ENCODE results near the gene GRM7.
"Not testable (repeated sequence)": the region's sequence is repeated elsewhere in the genome, so short reads cannot be mapped to it uniquely, and the experiment has no call there.

GRM7 gene

DNA sequence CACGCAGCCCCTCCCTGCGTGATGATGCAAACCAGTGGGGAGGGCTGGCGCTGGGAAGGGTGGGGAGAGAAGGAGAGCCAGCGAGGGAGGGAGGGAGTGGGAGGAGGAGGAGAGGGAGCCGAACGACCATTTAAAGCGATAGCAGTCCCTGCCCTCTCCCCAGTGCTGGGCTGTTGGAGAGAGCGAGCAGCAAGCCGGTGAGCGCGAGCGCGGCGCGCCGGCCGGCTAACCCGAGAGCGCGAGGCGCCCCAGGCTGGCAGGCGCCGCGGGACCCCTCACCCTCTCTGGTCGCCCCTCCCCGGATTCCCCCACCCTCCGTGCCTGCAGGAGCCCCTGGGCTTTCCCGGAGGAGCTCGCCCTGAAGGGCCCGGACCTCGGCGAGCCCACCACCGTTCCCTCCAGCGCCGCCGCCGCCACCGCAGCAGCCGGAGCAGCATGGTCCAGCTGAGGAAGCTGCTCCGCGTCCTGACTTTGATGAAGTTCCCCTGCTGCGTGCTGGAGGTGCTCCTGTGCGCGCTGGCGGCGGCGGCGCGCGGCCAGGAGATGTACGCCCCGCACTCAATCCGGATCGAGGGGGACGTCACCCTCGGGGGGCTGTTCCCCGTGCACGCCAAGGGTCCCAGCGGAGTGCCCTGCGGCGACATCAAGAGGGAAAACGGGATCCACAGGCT is at the start of gene GRM7:
Gene GRM7 (plus strand): TSS at position 162 of the 671 bp plus-strand sequence.
- DNase-seq: no peak

DNA sequence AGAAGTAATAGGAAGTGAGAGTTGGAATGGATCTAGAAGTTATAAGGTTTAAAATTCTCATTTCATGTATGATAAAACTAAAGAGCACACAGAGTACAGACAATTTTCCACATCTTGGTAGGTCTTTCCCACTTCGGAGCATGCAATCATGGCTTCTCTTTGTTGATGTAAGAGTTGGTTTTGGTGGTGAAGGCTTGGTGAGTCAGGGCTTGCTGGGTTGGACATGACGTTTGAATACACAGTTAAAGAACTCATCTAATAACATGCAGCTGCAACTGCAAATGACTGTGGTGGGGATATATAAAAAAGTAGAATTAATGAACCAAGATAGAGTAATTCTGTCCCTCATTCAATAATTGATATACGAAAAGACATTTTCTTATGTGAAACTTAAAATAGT is 39.5 kb upstream of the GRM7 start:
- DNase-seq: no peak

DNA sequence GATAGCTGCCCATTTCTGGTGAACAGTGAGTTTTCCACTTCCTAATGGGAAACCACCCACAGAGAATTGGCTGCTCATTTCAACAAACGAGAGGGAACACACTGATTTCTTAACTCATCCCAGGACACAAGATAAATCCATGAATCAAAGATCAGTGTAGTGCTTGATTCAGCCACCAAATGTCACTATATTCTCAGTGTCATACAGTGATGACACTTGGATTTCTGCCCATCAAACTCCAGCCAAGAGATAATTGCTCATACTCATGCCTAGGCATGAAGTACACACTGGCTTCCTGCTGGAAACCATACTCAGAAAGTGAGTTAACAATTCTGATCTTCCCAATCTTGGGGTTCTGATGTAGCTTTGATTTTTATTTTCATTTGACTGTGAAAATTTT is 35.4 kb upstream of the GRM7 start:
- no peak for DNase-seq

DNA sequence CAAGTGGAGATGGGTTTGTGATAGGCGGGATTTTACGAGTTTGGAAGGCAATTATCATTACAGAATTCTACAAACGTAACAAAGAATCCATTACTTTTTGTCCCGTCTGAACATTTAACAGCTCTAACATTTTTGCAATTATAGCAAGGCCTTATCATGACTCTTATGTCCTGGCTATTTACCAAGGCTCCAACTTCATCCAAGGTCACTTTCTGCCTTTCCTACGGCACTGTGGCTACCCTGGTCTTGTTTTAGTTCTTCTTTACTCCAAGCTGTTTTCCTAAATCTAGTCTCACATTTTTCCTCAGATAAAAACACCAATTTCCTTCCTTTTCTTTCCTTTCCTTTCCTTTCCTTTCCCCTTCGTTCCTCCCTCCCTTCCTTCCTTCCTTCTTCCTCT is 33.5 kb upstream of the GRM7 start:
- DNase-seq: no peak

DNA sequence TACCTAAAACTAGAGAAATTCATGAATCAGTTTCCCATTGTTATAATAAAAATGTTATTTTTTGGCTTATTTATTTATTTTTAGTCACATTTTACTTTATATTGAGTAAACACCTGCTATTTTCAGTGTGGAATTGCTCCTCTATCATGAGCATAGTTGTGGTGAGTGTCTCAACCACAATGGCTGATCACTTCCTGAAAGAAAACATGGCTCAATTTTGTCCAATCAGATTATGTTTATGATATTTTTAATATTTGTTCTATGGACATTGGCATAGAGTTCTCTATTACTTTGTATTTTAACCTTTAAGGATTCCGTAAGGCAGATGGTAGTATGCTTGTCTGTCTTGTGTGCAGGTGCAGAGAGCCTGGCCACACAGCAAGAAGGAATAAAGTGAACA is 16.2 kb upstream of the GRM7 start:
- DNase-seq: no peak

DNA sequence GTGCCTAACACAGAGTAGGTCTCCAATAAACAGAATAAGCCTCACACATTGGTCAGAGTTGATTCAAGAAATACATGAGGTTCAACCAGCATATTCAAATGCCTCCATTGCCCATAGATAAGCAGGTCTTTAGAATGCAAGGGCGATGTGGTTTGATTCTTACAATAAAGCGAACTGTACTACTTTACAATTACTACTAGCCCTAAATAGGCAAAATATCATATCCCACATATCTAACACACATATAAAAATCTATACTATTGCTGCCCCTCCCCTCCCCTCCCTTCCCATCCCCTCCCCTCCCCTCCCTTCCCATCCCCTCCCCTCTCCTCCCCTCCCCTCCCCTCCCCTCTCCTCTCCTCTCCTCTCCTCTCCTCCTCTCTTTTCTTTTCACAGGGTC is 6.7 kb upstream of the GRM7 start:
- DNase-seq: no peak

DNA sequence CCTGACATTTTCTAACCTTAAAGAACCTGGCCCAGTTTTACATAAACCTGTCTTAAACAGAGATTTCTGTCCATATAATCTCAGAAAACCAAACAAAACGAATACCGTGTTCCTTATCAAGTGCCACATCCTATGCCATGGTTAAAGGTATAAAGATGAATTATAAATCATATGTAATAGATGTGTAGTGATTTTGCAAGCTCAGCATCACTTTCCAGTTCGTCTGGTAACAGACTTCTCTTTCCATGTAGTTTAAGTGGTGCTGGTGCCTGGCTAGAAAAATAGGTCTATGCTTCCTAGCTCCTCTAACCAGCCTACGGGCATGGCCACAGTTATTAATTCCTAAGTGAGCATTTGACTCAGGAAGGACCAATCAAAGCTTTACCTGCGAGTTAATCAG is 3.4 kb upstream of the GRM7 start:
- DNase-seq: no peak

DNA sequence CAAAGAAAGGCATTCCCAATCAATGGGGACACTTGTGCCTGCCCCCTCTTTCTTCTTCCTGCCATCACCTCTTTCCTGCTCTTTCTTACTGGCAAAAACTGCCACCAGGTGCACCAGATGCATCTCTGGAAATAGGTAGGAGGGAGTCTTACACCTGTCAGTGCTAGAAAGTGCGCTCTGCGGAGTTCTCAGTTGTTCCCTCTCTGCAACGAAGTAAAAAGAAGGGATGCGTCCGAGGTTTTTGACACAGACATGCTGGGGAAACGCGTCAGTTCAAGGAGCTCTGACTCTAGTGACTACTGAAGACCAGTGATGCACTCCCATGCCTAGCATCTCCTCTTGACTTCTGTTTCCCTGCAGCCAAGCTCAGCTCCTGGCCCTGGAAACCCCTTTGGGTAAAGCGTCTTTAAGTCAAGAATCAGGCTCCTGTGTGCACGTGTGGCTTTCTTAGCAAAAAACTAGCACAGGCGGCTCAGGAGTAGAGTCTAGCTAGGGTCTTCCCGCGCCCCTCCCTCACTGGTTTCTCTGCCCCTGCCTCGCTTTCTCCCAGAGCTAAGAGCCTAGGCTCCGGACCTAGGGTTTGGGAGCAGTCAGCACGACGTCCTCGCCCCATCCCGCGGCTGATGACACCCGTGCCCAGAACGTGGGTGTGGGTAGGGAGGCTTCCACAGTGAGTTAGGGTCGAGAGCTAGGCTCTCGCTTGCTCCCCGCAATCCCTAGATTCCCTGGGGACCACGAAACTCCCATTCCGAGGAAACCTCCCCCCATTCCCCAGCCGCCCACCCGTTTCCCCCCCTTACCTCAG is 564 bp upstream of the GRM7 start:
- no peak for DNase-seq

DNA sequence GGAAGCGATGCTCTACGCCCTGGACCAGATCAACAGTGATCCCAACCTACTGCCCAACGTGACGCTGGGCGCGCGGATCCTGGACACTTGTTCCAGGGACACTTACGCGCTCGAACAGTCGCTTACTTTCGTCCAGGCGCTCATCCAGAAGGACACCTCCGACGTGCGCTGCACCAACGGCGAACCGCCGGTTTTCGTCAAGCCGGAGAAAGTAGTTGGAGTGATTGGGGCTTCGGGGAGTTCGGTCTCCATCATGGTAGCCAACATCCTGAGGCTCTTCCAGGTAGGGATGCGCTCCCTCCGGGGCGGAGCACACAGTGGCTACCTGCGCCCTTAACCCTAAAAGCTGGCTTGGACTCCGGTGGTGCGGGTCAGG is 698 bp downstream of the GRM7 start:
- DNase-seq: no peak

DNA sequence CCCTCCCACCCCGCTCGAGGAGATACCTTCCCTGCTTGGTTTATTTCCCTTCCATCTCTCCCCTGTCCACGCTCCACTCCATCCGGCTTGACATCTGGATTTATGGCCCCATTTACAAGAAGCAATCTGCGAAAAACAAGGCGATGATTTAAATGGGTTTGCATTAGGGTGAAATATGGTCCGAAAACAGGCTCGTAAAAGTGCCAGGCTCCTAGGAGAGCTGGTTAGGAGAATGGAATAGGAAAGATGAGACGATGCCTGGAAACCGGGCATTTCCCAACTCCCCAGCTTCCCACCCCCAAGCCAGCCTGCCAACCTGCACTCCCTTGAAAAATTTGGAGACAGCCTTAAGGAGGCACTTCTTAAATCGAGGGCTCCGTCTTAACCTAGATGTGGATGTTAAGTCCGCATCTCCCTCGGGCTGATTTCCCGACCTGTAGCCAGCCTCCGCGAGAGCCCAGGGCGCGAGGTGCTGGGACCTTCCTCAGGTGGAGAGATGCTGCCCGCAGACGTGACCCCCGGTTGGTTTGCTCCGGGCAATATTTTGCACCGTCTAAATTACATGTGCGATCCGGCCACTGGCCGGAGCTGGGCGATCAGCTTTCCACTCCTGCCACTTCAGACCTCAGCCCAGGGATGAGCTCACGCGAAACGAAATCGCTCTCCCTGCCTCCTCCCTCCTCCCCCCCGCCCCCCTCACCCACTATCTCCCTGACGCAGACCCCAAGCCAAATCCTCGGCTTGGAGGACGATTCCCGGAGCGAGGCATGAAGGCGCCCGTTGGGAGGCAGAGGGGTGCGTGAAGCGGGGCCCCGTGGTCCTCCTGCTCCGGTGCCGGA is 1.3 kb downstream of the GRM7 start:
- DNase-seq: no peak

DNA sequence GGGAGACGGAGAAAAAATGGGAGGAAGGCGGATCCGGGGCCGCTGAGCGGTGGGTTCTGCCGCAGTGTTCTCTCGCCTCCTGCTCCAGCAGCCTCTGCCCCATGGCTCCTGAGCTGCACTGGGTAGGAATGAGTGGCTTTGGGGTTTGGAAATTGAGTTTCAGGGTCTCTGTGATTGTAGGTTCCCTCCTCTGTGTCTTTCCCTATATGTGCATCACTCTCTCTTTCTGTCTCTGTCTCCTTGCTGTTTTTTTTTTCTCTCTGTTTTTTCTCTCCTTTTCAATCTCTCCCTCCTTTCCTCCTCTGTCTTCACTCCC is 1.9 kb downstream of the GRM7 start:
- no peak for DNase-seq

DNA sequence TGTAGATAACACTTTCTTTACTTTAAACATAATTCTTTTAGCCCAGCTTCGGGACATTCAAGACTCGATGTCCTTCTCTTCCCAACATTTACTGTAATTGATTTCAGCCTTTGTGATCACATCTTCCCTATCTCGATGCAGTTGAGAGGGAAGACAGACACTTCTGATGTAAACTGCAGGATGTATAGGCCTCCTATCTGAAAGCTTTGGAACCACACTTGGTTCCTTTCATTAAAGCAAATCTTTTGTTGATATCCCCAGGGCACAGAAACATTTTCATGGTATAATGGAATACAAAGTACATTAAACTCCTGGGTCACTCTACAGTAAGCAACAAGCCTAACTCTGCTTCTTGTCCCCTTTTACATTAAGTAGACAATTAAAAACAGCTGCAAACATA is 6.4 kb downstream of the GRM7 start:
- DNase-seq: no peak

DNA sequence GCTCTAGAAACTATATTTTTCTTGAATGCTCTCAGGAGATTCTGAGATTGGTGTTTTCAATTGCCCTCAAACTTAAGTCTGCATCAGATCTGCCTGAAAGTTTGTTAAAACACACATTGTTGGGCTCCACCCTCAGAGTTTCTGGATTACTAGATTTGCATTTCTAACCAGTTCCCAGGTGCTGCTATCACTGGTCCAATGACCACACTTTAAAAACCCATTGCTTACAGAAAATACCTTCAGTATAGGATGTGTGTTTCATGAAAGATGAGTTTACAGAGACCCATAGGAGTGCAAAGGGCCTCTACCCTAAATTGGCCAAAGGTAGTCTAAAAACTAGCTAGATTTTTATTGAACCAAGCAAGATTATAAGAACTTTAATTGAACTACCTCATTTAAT is 17.8 kb downstream of the GRM7 start:
- DNase-seq: no peak

DNA sequence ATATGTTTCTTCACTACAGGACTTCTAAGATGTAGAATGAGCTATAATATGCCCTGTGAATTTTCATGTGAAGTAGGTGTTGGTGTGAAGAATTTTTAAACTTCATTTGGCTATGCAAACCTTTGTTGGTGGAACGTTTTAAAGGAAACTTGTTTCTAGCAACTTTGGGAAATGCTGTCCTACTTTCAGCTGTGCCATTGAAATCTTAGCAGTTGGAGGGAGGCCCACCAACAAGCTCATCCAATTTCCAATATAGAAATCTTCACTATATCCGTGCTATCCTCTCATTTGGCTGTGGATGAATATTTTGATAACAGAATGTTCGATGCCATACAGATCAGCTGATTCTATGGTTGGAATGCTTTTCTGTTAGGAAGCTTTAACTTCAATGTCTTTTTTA is 51.3 kb downstream of the GRM7 start:
- DNase-seq: no peak

DNA sequence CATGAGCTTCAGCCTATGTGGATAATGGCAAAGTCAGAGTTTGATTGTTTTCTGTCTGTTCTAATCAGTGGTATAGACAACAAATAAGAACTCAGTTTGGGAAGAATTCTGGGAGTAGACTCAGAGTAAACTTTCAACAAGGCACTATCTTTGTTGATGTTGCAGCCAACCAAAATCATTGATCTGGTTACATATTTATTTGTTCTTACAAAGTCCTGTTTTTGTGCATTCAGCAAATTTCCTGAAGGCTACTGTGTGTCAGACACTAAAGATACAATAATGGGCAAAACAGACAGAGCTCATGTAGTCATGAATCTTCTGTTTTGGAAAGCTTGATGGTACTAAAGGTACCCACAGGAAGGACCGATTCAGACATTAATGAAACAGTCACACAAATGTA is 55.0 kb downstream of the GRM7 start:
- DNase-seq: no peak

DNA sequence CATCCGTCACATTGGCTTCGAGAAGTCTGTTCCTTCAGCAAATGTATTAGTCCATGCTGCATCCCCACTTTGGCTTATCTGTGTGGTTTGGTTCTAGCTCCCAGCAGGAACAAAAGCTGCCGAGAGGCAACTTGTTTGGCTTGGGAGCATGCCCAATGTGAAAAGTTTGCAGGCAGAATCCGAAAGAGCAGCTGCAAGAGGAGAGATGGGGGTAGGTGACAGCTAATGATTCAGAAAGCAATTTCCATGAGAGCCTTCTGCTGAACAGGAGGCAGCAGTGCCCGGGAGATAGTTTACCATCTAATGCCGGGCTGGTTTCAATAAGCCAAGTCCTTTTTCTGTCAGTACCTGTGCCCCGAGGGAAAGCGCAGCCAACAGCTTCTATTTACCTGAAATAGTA is 60.2 kb downstream of the GRM7 start:
- DNase-seq: no peak

DNA sequence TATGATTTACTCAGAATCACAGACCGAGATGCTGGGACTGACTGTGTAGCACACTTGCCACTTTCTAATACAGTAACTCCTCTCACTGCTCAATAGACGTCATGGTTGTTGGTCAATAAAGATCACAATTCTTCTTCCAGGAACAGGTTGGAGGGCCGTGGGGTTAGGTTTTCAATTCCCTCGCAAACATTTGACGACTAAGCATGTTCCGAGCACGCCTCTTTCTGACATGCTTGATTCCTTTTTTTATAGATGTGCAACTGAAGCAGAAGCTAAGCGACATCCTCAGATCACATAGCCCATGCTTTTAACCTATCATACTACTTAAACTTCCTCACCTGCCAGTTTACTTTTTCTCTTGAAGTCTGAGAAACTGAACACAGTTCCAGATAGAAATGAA is 61.0 kb downstream of the GRM7 start:
- no peak for DNase-seq

DNA sequence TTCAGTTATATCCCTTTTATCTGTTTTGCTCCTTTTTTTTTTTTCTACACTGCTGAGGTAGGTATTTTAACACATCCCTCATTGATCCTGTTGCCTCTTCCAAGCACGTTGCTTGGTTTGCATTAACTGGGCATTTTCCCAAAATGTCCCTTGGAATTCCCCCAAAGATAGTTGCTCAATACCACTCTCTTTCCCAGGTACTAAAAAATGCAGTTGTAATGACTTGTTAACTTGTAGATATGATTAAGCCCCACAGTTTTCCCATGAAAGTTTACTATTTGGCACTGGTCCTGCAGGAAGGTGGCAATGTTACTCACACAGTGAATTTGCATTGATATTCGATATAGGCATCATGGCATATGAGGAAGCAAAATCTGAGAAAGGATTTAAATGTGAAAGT is 67.1 kb downstream of the GRM7 start:
- no peak for DNase-seq

DNA sequence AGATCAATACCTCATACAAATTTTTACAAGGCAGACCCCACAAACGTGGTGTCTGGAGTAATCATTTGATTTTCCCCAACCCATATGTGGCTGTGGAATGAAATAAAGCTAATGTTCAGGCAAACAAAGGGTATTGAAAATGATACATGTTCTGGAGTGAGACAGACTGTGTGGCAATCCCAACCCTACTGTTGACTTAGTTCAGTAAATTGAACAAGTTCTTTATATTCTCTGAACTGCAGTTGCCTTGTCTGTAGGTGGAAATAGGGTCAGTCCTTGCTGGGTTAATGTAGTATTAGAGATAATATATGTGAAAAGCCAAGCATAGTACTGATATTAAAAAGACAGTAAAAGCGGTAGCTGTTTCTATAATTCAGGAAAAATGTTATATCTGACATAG is 69.0 kb downstream of the GRM7 start:
- DNase-seq: no peak

DNA sequence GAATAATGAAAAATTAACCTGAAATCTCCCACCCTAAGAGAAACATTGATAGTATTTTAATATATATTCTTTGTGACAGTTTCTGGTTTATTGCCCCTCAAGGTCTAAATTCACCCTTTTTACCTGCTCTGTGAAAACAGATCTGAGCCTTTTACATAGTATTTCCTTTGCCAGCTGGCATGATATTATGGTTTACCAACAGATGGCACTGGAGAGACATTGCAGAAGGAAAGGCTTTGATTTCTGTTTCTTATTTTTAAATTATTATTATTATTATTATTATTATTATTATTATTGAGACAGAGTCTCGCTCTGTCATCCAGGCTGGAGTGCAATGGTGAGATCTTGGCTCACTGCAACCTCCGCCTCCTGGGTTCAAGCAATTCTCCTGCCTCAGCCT is 74.5 kb downstream of the GRM7 start:
- not testable (repeated sequence) for DNase-seq

DNA sequence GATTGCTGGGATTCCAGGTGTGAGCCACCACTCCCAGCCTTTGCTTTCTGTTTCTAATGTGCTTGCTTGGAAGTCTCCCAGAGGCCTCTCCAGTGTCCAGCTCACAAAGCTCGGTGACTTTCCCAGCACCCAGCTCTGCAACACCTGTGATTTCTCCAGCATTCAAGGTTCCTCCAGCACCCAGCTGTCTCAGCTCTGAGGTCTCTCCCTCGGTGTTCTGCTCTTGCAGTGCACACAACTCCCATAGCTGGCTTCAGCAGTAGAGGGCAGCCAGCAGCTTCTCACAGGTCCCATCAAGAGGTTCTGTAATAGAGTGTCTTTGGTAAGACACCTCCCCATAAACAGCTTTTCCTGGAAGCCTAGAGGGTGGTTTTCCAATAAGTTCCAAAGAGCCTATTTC is 75.1 kb downstream of the GRM7 start:
- no peak for DNase-seq

DNA sequence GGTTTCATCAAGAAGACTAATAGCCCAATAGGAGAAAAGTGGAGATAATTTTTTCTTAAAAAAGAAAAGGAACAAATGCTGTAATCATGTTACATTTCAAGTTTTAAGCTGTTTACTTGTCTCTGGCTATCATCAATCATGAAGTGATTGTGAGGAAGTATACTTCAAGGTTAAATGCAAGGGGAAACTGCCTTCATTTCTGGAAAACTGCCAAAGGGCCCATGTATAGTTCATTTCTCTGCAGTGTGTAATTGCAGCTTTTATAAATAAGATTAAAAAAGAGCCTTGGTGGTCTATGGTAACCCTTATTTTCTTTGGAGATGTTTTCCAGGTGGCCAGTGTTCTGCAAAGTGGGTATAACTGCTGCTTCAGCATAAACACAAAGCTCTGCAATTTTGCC is 101.9 kb downstream of the GRM7 start:
- DNase-seq: no peak

DNA sequence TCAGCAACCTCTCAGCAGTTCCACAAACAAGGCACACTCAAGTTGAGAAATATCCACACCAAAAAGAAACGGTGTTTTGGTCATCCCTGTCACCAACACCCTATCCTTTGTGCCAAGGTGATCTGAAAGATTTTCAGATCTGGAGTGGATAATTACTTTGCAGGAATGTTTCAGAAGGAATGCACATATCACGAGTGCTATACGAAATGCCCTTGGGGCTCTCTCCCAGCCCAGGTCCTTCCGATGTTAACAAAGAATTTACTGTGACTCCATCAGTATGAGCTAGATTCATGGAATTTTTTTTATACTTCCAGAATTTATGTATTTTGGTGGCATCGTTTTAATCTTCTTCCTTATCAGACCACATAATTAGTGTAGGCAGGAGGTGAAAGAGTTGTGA is 105.0 kb downstream of the GRM7 start:
- DNase-seq: no peak

DNA sequence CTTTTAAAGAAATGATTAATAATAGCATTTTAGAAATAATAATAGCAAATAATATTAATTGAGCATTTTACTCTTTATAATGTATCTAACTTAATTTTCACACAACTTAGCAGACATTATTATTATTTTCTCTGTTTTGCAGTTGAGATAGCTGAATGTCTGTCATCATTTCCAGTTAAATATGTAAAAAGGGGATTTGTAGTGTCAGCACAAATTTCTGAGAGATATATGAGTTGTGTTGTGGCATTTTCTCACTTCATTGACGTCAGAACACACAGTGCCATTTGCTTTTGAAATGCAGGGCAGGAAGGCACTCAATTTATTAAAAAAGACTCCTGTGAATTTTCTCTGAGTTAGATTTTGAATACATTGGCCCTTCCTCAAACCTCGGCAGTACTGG is 111.0 kb downstream of the GRM7 start:
- no peak for DNase-seq
